H9 (cell line): Measurements from ENCODE around the gene KLC1. TPM values are rescaled to one million over a fixed set of nuclear protein-coding genes. Genes with fewer than 3 reads are reported as not detected.

Experiments
- DNase-seq: peaks from one replicate; pipeline ENCODE4 v3.0.0-alpha.2; 2017
- H2AFZ ChIP-seq: one replicate; pipeline ENCODE4 v1.6.1; 2013; ENCODE audit warnings: mild to moderate bottlenecking, low read length, control low read depth, moderate library complexity
- H2AK5ac ChIP-seq: 2 replicates; pipeline ENCODE4 v1.6.1; 2013; ENCODE audit warnings: low read length, control low read depth, mixed read lengths; ENCODE audit not compliant: insufficient read length
- H2BK120ac ChIP-seq: one replicate; pipeline ENCODE4 v1.6.1; 2013; ENCODE audit warnings: low read depth, mild to moderate bottlenecking, low read length, control low read depth, inconsistent platforms; ENCODE audit not compliant: poor library complexity, severe bottlenecking
- H2BK12ac ChIP-seq: 2 replicates; pipeline ENCODE4 v1.6.1; 2013; ENCODE audit warnings: low read length, control low read depth, mixed read lengths, low read depth; ENCODE audit not compliant: insufficient read length
- H2BK15ac ChIP-seq: 2 replicates; pipeline ENCODE4 v1.6.1; 2013; ENCODE audit warnings: low read depth, low read length, control low read depth
- H2BK20ac ChIP-seq: one replicate; pipeline ENCODE4 v1.6.1; 2013; ENCODE audit warnings: low read depth, mild to moderate bottlenecking, low read length, control low read depth, inconsistent platforms; ENCODE audit not compliant: poor library complexity, severe bottlenecking
- H2BK5ac ChIP-seq: 2 replicates; pipeline ENCODE4 v1.6.1; 2013; ENCODE audit warnings: low read length, control low read depth, mixed read lengths; ENCODE audit not compliant: insufficient read length
- H3K14ac ChIP-seq: 2 replicates; pipeline ENCODE4 v1.6.1; 2013; ENCODE audit warnings: low read length, control low read depth; ENCODE audit not compliant: insufficient read depth
- H3K18ac ChIP-seq: 2 replicates; pipeline ENCODE4 v1.6.1; 2013; ENCODE audit warnings: low read depth, mild to moderate bottlenecking, mixed read lengths, low read length, control low read depth; ENCODE audit not compliant: insufficient read length
- H3K23ac ChIP-seq: 2 replicates; pipeline ENCODE4 v1.6.1; 2013; ENCODE audit warnings: low read length, control low read depth, mixed read lengths, low read depth; ENCODE audit not compliant: insufficient read length
- H3K23me2 ChIP-seq: 2 replicates; pipeline ENCODE4 v1.6.1; 2013; ENCODE audit warnings: low read depth, mild to moderate bottlenecking, mixed read lengths, low read length, control low read depth; ENCODE audit not compliant: insufficient read length, poor library complexity, severe bottlenecking
- H3K27ac ChIP-seq: 2 replicates; pipeline ENCODE4 v1.5.1; 2013; ENCODE audit warnings: low read length, control low read depth, mixed read lengths, low read depth; ENCODE audit not compliant: insufficient read length
- H3K27me3 ChIP-seq: 2 replicates; pipeline ENCODE4 v1.6.1; 2013; ENCODE audit warnings: low read length, control low read depth, inconsistent platforms; ENCODE audit not compliant: insufficient read depth
- H3K4ac ChIP-seq: 2 replicates; pipeline ENCODE4 v1.6.1; 2013; ENCODE audit warnings: low read depth, mild to moderate bottlenecking, control low read depth, inconsistent platforms, low read length, moderate library complexity
- H3K4me1 ChIP-seq: 2 replicates; pipeline ENCODE4 v1.6.1; 2013; ENCODE audit warnings: low read length, control low read depth, inconsistent platforms; ENCODE audit not compliant: insufficient read depth
- H3K4me2 ChIP-seq: 2 replicates; pipeline ENCODE4 v1.6.1; 2013; ENCODE audit warnings: low read length, control low read depth, mixed read lengths; ENCODE audit not compliant: insufficient read length, insufficient read depth
- H3K56ac ChIP-seq: 2 replicates; pipeline ENCODE4 v1.6.1; 2013; ENCODE audit warnings: low read depth, mild to moderate bottlenecking, mixed read lengths, low read length, control low read depth; ENCODE audit not compliant: insufficient read length
- H3K79me1 ChIP-seq: 2 replicates; pipeline ENCODE4 v1.6.1; 2013; ENCODE audit warnings: low read depth, mild to moderate bottlenecking, moderate library complexity, low read length, control low read depth, inconsistent platforms; ENCODE audit not compliant: insufficient read depth, poor library complexity, severe bottlenecking
- H3K79me2 ChIP-seq: 2 replicates; pipeline ENCODE4 v1.6.1; 2013; ENCODE audit warnings: low read length, control low read depth, inconsistent platforms; ENCODE audit not compliant: insufficient read depth
- H3K9ac ChIP-seq: 2 replicates; pipeline ENCODE4 v1.6.1; 2013; ENCODE audit warnings: low read length, control low read depth, mixed read lengths; ENCODE audit not compliant: insufficient read length; ENCODE audit errors: extremely low read depth
- H3K9me3 ChIP-seq: one replicate; pipeline ENCODE4 v1.6.1; 2013; ENCODE audit warnings: low read depth, low read length, inconsistent platforms; ENCODE audit not compliant: control insufficient read depth
- H3T11ph ChIP-seq: one replicate; pipeline ENCODE4 v1.6.1; 2013; ENCODE audit warnings: mild to moderate bottlenecking, low read length, control low read depth, inconsistent platforms
- H4K20me1 ChIP-seq: one replicate; pipeline ENCODE4 v1.6.1; 2013; ENCODE audit not compliant: control insufficient read depth, insufficient read length, insufficient read depth
- H4K5ac ChIP-seq: 2 replicates; pipeline ENCODE4 v1.6.1; 2013; ENCODE audit warnings: low read depth, mild to moderate bottlenecking, mixed read lengths, low read length, control low read depth; ENCODE audit not compliant: insufficient read length
- H4K8ac ChIP-seq: replicated peaks from 2 replicates; pipeline ENCODE4 v1.6.1; 2013; ENCODE audit warnings: low read length, control low read depth, mixed read lengths, low read depth; ENCODE audit not compliant: insufficient read length
- H4K91ac ChIP-seq: 2 replicates; pipeline ENCODE4 v1.6.1; 2013; ENCODE audit warnings: low read depth, mild to moderate bottlenecking, moderate library complexity, mixed read lengths, low read length, control low read depth; ENCODE audit not compliant: insufficient read length
- H3K27ac Mint-ChIP-seq, 3 experiments: 2 replicates in 2 of 3; 3 replicates in 1 of 3; pipeline ENCODE4 v1.8.0; 2020 to 2021; ENCODE audit warnings: mixed read lengths in 3 of 3, mild to moderate bottlenecking in 1 of 3, moderate library complexity in 1 of 3
- H3K27me3 Mint-ChIP-seq: 2 replicates; pipeline ENCODE4 v1.8.0; 2021; ENCODE audit warnings: low read depth, mild to moderate bottlenecking, moderate library complexity, mixed read lengths
- H3K36me3 Mint-ChIP-seq, 3 experiments: 2 replicates in 2 of 3; 3 replicates in 1 of 3; pipeline ENCODE4 v1.8.0; 2020 to 2021; ENCODE audit warnings: low read depth in 3 of 3, mixed read lengths in 3 of 3; ENCODE audit not compliant: insufficient read depth in 1 of 3
- H3K4me1 Mint-ChIP-seq, 2 experiments: 2 replicates each; pipeline ENCODE4 v1.8.0; 2020; ENCODE audit warnings: mixed read lengths in 2 of 2
- H3K4me3 Mint-ChIP-seq, 2 experiments: 2 replicates in 1 of 2; 3 replicates in 1 of 2; pipeline ENCODE4 v1.8.0; 2020 to 2021; ENCODE audit warnings: mild to moderate bottlenecking in 2 of 2, mixed read lengths in 2 of 2, moderate library complexity in 1 of 2
- H3K9me3 Mint-ChIP-seq, 2 experiments: 2 replicates in 1 of 2; 3 replicates in 1 of 2; pipeline ENCODE4 v1.8.0; 2020; ENCODE audit warnings: mild to moderate bottlenecking in 2 of 2, mixed read lengths in 2 of 2, moderate library complexity in 1 of 2
- CTCF ChIP-seq: fragments of 200-600 bp; sonication (generic); conservative IDR thresholded peaks from 3 replicates; pipeline ENCODE4 v1.8.0; 2021; ENCODE audit warnings: antibody characterized with exemption, mild to moderate bottlenecking
- WGBS: extraction: QIAGEN DNeasy Blood & Tissue Kit; methylation state at CpG from one replicate; pipeline ENCODE4 v1.1.7; 2013; ENCODE audit warnings: missing lambda C conversion rate, low lambda C conversion rate, mixed read lengths; ENCODE audit not compliant: insufficient read length; ENCODE audit errors: extremely low coverage; 5-methylcytosine and 5-hydroxymethylcytosine counted together
- total RNA-seq: library from RNA; stranded (reverse); gene quantifications from 2 replicates; pipeline ENCODE4 v1.2.1, GENCODE V29; 2021

The KLC1 gene
- total RNA-seq, 1 experiment from 2014 or later: 143 TPM

- no peak overlapping the region for H2BK120ac ChIP-seq
- H3K79me1 ChIP-seq: no peaks in the 10 kb centered on the region
- no peaks in the 10 kb centered on the region for H3K4me1 ChIP-seq
- H3K14ac ChIP-seq: no peak overlapping the region
- Mint-ChIP-seq H3K9me3 (no peaks in the 10 kb centered on the region), H3K27ac (no peak overlapping the region), H3K36me3 (no peaks in the 10 kb centered on the region; a peak in 1 of 7 replicates), H3K27me3 (peaks cover 6% of the 10 kb centered on the region), H3K4me1 (peaks cover 4 to 7% of the 10 kb centered on the region in 2 experiments; a peak in 2 of 4 replicates), H3K4me3 (no peak overlapping the region)
- no peak overlapping the region for H2BK12ac ChIP-seq
- no peak overlapping the region for H3K27ac ChIP-seq
- no CpG with 5 or more reads among the region's 5 CpGs for WGBS
- H4K5ac ChIP-seq: no peak overlapping the region
- H2BK20ac ChIP-seq: no peak overlapping the region
- H3K79me2 ChIP-seq: no peaks in the 10 kb centered on the region
- no peak overlapping the region for H2BK15ac ChIP-seq
- no peaks in the 10 kb centered on the region for H3K23me2 ChIP-seq
- H3K9me3 ChIP-seq: no peaks in the 10 kb centered on the region
- no peak for DNase-seq
- no peak overlapping the region for H3K9ac ChIP-seq
- H3K27me3 ChIP-seq: no peaks in the 10 kb centered on the region
- no peak overlapping the region for H3K18ac ChIP-seq
- no peak overlapping the region for H3K4ac ChIP-seq
- no peak overlapping the region for H2AK5ac ChIP-seq
- no peak overlapping the region for H4K91ac ChIP-seq
- TF ChIP-seq CTCF: no peak
- no peak overlapping the region for H3K56ac ChIP-seq
- no peak overlapping the region for H2BK5ac ChIP-seq
- no peak overlapping the region for H3K23ac ChIP-seq
- H2AFZ ChIP-seq: no peak overlapping the region
- H4K8ac ChIP-seq: no peak overlapping the region
- H3T11ph ChIP-seq: no peak overlapping the region
- no peak overlapping the region for H3K4me2 ChIP-seq
- H4K20me1 ChIP-seq: no peaks in the 10 kb centered on the region
These were observed 7.2 kb upstream of the KLC1 start for GRCh38 chr14:103621860-103622259.
